ENCODE results near the gene ATP1B1. TPM values are rescaled to one million over a fixed set of nuclear protein-coding genes. Genes with fewer than 3 reads are reported as not detected.

ATP1B1 gene
- total and polyA plus RNA-seq, 2 of the 8 experiments (the other 6 are each of a cell fraction or from before 2014, with no cell fraction given): 16.3 to 76.5 TPM

GRCh38 chr1:169100208-169100607 is 6.3 kb upstream of the ATP1B1 start:
- Histone ChIP-seq H3K27me3 (replicated peaks in 1 of 4; ENCODE audit: control insufficient read depth in 3 of 4, extremely low read depth in 1 of 4, insufficient read depth in 3 of 4, low read length in 3 of 4) (no peaks in the 10 kb centered on the region; a peak in 2 of 7 replicates), H3K4me2 (ENCODE audit: insufficient read depth in 1 of 2, low read depth in 2 of 2, low read length in 2 of 2) (no peak overlapping the region), H3K9me3 (ENCODE audit: insufficient read depth in 2 of 2, low read depth in 1 of 2, low read length in 1 of 2) (no peaks in the 10 kb centered on the region), H3K23ac (ENCODE audit: insufficient read length) (no peak overlapping the region), H4K8ac (ENCODE audit: extremely low read depth, insufficient read depth, low read length) (no peak overlapping the region), H2AFZ (ENCODE audit: low read length) (no peak overlapping the region), H2BK120ac (replicated peaks; ENCODE audit: low read depth, low read length) (no peak overlapping the region), H3K79me2 (ENCODE audit: control insufficient read depth in 1 of 2, insufficient read depth in 2 of 2, low read length in 2 of 2) (no peaks in the 10 kb centered on the region), H3K4ac (replicated peaks; ENCODE audit: insufficient read length, low read depth, low read length) (no peak overlapping the region), H3K79me1 (ENCODE audit: low read depth, low read length) (no peaks in the 10 kb centered on the region), H3K4me3 (ENCODE audit: extremely low read depth in 1 of 4, insufficient read depth in 2 of 4, low read depth in 3 of 4, low read length in 4 of 4) (no peak overlapping the region), H3K36me3 (ENCODE audit: control insufficient read depth in 2 of 4, insufficient read depth in 4 of 4, low read length in 3 of 4) (no peaks in the 10 kb centered on the region), H3K4me1 (replicated peaks in 1 of 4; ENCODE audit: control insufficient read depth in 3 of 4, insufficient read depth in 4 of 4, low read length in 3 of 4) (peaks cover 3 to 6% (median 5%) of the 10 kb centered on the region in 4 experiments; a peak in 4 of 7 replicates), H2BK5ac (ENCODE audit: low read depth, low read length) (no peak overlapping the region), H3K23me2 (ENCODE audit: low read depth, low read length) (no peaks in the 10 kb centered on the region), H4K20me1 (replicated peaks in 1 of 2; ENCODE audit: control insufficient read depth in 1 of 2, insufficient read depth in 2 of 2, low read length in 2 of 2) (no peaks in the 10 kb centered on the region), H4K91ac (replicated peaks; ENCODE audit: insufficient read length, low read length) (no peak overlapping the region), H2BK20ac (ENCODE audit: low read length) (no peak overlapping the region), H4K5ac (ENCODE audit: insufficient read length, low read depth, low read length) (no peak overlapping the region), H2AK5ac (ENCODE audit: low read depth, low read length) (no peak overlapping the region), H3K56ac (replicated peaks; ENCODE audit: insufficient read length, low read depth, low read length) (no peak overlapping the region), H3K27ac (ENCODE audit: low read depth, low read length) (no peak overlapping the region), H3K14ac (ENCODE audit: insufficient read length) (no peak overlapping the region), H3K9ac (replicated peaks in 1 of 4; ENCODE audit: extremely low read depth in 1 of 4, low read depth in 3 of 4, low read length in 3 of 4) (no peak overlapping the region), H2BK12ac (ENCODE audit: low read depth, low read length) (no peak overlapping the region), H3K18ac (ENCODE audit: extremely low read depth, low read length) (no peak overlapping the region), H2BK15ac (ENCODE audit: low read length) (no peak overlapping the region)
- WGBS, 2 experiments (ENCODE audit: extremely low coverage in 1 of 2, insufficient coverage in 1 of 2, insufficient read length in 1 of 2, insufficient replicate concordance in 2 of 2, low coverage in 1 of 2, low lambda C conversion rate in 2 of 2, missing lambda C conversion rate in 1 of 2): 94% methylated on average over 1 of the region's 1 CpG; no CpG with 5 or more reads in 1 of the 2 experiments
- ChIA-PET CTCF (ENCODE audit: partially characterized antibody) (interaction anchor here (0.7 to 1.5 kb wide), 6 partner anchors 8 to 1365 kb away, joined by 3 read pairs; no protein-coding TSS in a partner anchor), POLR2A (ENCODE audit: partially characterized antibody) (no interaction called here)
- FAIRE-seq (no peak), DNase-seq (ENCODE audit: low read depth in 1 of 2, low spot score in 2 of 2) (no peak)
- TF ChIP-seq BCL11A (IDR thresholded peaks at IDR 0.05; ENCODE audit: low read depth in 2 of 2, low read length in 2 of 2): no peak
- no peak for TF ChIP-seq TAF1 (IDR thresholded peaks at IDR 0.05; ENCODE audit: low read depth, low read length)
- TF ChIP-seq, protein P1, sequence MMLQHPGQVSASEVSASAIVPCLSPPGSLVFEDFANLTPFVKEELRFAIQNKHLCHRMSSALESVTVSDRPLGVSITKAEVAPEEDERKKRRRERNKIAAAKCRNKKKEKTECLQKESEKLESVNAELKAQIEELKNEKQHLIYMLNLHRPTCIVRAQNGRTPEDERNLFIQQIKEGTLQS (IDR thresholded peaks at IDR 0.05; ENCODE audit: insufficient read depth, low read depth, low read length): no peak
- no peak for TF ChIP-seq SP4 (IDR thresholded peaks at IDR 0.05; ENCODE audit: low read length)
- TF ChIP-seq CEBPB (IDR thresholded peaks at IDR 0.05; ENCODE audit: low read depth, low read length): no peak
- no peak for TF ChIP-seq FOSL1 (IDR thresholded peaks at IDR 0.05; ENCODE audit: insufficient read depth, low read depth, low read length)
- no peak for TF ChIP-seq CREB1 (IDR thresholded peaks at IDR 0.05)
- no peak for TF ChIP-seq SUZ12 (IDR thresholded peaks at IDR 0.05; ENCODE audit: low read length)
- no peak for TF ChIP-seq SIRT6 (IDR thresholded peaks at IDR 0.05; ENCODE audit: low read length)
- no peak for TF ChIP-seq RFX5 (IDR thresholded peaks at IDR 0.05; ENCODE audit: borderline replicate concordance, low read depth, low read length)
- no peak for TF ChIP-seq RNF2 (IDR thresholded peaks at IDR 0.05; ENCODE audit: borderline replicate concordance, low read depth, low read length, missing control alignments, poor library complexity, severe bottlenecking)
- TF ChIP-seq EP300 (IDR thresholded peaks at IDR 0.05; ENCODE audit: borderline replicate concordance in 1 of 2, low read depth in 2 of 2, low read length in 2 of 2): no peak

All from H1 (cell line).